ENCODE results near the gene PFN4. TPM values are rescaled to one million over a fixed set of nuclear protein-coding genes. Genes with fewer than 3 reads are reported as not detected.

Gene PFN4
- total RNA-seq, 4 donors from 2014 or later: 0.80 TPM; not detected in 3

DNA sequence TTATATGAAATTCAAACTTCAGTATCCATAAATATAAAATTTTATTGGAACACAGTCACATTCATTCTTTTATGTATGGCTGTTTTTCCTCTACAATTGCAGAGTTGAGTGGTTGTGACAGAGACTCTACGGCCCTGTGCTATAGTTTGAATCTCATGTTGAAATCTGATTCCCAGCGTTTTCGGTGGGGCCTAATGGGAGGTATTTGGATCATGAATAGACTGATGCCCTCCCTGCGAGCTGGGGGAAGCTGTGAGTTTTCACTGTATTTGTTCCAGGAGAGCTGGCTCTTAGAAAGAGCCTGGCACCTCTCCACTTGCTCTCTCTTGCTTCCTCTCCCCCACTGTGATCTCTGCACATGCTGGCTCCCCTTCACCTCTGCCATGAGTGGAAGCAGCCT, 1.7 kb downstream of the PFN4 start:
- WGBS, 2 donors (ENCODE audit: low coverage in 1 of 2): 75 to 80% methylated on average over 4 of the region's 4 CpGs
- Histone ChIP-seq H3K4me1 (peaks cover 0 to 19% (median 8%) of the 10 kb centered on the region in 4 donors), H3K27ac (peak overlapping the region in 1 of 4 donors; percentile 14), H3K9me3 (no peaks in the 10 kb centered on the region), H3K36me3 (no peaks in the 10 kb centered on the region), H3K27me3 (no peaks in the 10 kb centered on the region), H3K4me3 (no peak overlapping the region)
- no peak for DNase-seq
- in situ Hi-C loops (cut with MboI; ENCODE audit: low pct_ligation_motif_present in 1 of 4, low pct_unique_long_range_greater_than_20kb in 1 of 4, low sequenced_read_pairs in 3 of 4) (no loop called here), intact Hi-C loops (cut with DNase I; ENCODE audit: low total_unique reads) (no loop called here)
- no peak for TF ChIP-seq POLR2AphosphoS5 (IDR thresholded peaks at IDR 0.05)
- TF ChIP-seq, protein P1, sequence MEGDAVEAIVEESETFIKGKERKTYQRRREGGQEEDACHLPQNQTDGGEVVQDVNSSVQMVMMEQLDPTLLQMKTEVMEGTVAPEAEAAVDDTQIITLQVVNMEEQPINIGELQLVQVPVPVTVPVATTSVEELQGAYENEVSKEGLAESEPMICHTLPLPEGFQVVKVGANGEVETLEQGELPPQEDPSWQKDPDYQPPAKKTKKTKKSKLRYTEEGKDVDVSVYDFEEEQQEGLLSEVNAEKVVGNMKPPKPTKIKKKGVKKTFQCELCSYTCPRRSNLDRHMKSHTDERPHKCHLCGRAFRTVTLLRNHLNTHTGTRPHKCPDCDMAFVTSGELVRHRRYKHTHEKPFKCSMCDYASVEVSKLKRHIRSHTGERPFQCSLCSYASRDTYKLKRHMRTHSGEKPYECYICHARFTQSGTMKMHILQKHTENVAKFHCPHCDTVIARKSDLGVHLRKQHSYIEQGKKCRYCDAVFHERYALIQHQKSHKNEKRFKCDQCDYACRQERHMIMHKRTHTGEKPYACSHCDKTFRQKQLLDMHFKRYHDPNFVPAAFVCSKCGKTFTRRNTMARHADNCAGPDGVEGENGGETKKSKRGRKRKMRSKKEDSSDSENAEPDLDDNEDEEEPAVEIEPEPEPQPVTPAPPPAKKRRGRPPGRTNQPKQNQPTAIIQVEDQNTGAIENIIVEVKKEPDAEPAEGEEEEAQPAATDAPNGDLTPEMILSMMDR (IDR thresholded peaks at IDR 0.05): no peak
- TF ChIP-seq EP300 (IDR thresholded peaks at IDR 0.05; ENCODE audit: low read depth): no peak
- TF ChIP-seq POLR2A (IDR thresholded peaks at IDR 0.05): no peak

GRCh38 chr2:24121066-24121465, 2.1 kb downstream of the PFN4 start:
- intact Hi-C loops (cut with DNase I; ENCODE audit: low total_unique reads): no loop called here
- no peak overlapping the region for H3K4me3 ChIP-seq
- WGBS, 2 donors (ENCODE audit: low coverage in 1 of 2): 71 to 84% methylated on average over 5 of the region's 5 CpGs
- H3K36me3 ChIP-seq: no peaks in the 10 kb centered on the region
- no peaks in the 10 kb centered on the region for H3K9me3 ChIP-seq
- no peaks in the 10 kb centered on the region for H3K27me3 ChIP-seq
- H3K4me1 ChIP-seq: peaks cover 0 to 19% (median 8%) of the 10 kb centered on the region in 4 donors
- H3K27ac ChIP-seq: peak overlapping the region in 1 of 4 donors; percentile 14
- TF ChIP-seq EP300 (IDR thresholded peaks at IDR 0.05; ENCODE audit: low read depth): no peak
- TF ChIP-seq, protein P1 (IDR thresholded peaks at IDR 0.05): no peak
- TF ChIP-seq POLR2A (IDR thresholded peaks at IDR 0.05): no peak
- no peak for TF ChIP-seq POLR2AphosphoS5 (IDR thresholded peaks at IDR 0.05)
- no peak for DNase-seq
- in situ Hi-C loops (cut with MboI; ENCODE audit: low pct_ligation_motif_present in 1 of 4, low pct_unique_long_range_greater_than_20kb in 1 of 4, low sequenced_read_pairs in 3 of 4): no loop called here

- TF ChIP-seq POLR2A (IDR thresholded peaks at IDR 0.05): no peak
- no peak for TF ChIP-seq EP300 (IDR thresholded peaks at IDR 0.05; ENCODE audit: low read depth)
- Histone ChIP-seq H3K36me3 (no peaks in the 10 kb centered on the region), H3K27ac (no peak overlapping the region), H3K4me1 (peaks cover 0 to 7% (median 5%) of the 10 kb centered on the region in 4 donors), H3K9me3 (no peaks in the 10 kb centered on the region), H3K27me3 (no peaks in the 10 kb centered on the region), H3K4me3 (no peak overlapping the region)
- 81 to 86% methylated on average over 1 of the region's 1 CpG for WGBS, 2 donors (ENCODE audit: low coverage in 1 of 2)
- intact Hi-C loops (cut with DNase I; ENCODE audit: low total_unique reads) (no loop called here), in situ Hi-C loops (cut with MboI; ENCODE audit: low pct_ligation_motif_present in 1 of 4, low pct_unique_long_range_greater_than_20kb in 1 of 4, low sequenced_read_pairs in 3 of 4) (no loop called here)
- DNase-seq: no peak
These were observed 5.2 kb downstream of the PFN4 start for GRCh38 chr2:24117902-24118301.

- Histone ChIP-seq H3K36me3 (no peaks in the 10 kb centered on the region), H3K4me1 (no peaks in the 10 kb centered on the region), H3K9me3 (no peaks in the 10 kb centered on the region), H3K27ac (no peak overlapping the region), H3K4me3 (no peak overlapping the region), H3K27me3 (no peaks in the 10 kb centered on the region)
- TF ChIP-seq, protein P1 (IDR thresholded peaks at IDR 0.05): no peak
- no peak for TF ChIP-seq POLR2A (IDR thresholded peaks at IDR 0.05)
- no peak for TF ChIP-seq EP300 (IDR thresholded peaks at IDR 0.05; ENCODE audit: low read depth)
- no peak for TF ChIP-seq POLR2AphosphoS5 (IDR thresholded peaks at IDR 0.05)
- DNase-seq: no peak
- in situ Hi-C loops (cut with MboI; ENCODE audit: low pct_ligation_motif_present in 1 of 4, low pct_unique_long_range_greater_than_20kb in 1 of 4, low sequenced_read_pairs in 3 of 4): no loop called here
- intact Hi-C loops (cut with DNase I; ENCODE audit: low total_unique reads): no loop called here
- WGBS, 2 donors (ENCODE audit: low coverage in 1 of 2): 50 to 100% methylated on average over 1 to 2 of the region's 2 CpGs
These were observed 8.1 kb downstream of the PFN4 start for GRCh38 chr2:24115057-24115456.

DNA sequence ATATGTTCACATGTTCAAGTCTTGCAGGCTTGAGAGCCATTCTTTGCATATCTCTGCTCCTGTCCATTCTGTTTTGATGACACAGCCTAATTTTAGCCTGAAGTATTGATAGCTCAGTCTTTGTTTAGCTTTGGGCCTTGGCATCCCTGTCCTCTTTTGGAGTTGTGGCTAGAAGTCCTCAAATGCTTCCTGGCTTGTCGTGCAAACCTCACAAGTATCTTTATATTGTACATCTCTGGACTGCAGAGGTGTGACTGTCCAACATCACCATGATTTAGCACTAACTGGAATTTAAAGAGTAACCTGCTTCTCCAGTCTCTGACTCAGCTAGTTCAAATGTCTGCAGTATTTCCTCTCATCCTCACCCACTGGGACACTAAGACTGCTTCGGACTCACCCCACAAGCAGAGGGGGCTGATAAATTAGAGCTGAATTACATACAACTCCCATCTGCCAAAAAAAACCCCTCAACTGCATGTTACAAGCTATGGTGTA, 11.7 kb downstream of the PFN4 start:
- 76% methylated on average over 2 of the region's 2 CpGs; no CpG with 5 or more reads in 1 of the 2 donors for WGBS, 2 donors (ENCODE audit: low coverage in 1 of 2)
- Histone ChIP-seq H3K27me3 (no peaks in the 10 kb centered on the region), H3K4me3 (no peak overlapping the region), H3K9me3 (peaks cover 0 to 4% of the 10 kb centered on the region in 2 donors), H3K36me3 (no peaks in the 10 kb centered on the region), H3K4me1 (no peaks in the 10 kb centered on the region), H3K27ac (no peak overlapping the region)
- no peak for DNase-seq
- TF ChIP-seq POLR2A (IDR thresholded peaks at IDR 0.05): no peak
- TF ChIP-seq, protein P1 (IDR thresholded peaks at IDR 0.05): no peak
- in situ Hi-C loops (cut with MboI; ENCODE audit: low pct_ligation_motif_present in 1 of 4, low pct_unique_long_range_greater_than_20kb in 1 of 4, low sequenced_read_pairs in 3 of 4): no loop called here
- intact Hi-C loops (cut with DNase I; ENCODE audit: low total_unique reads): no loop called here
